Measurements from ENCODE around the gene CFAP251. TPM values are rescaled to one million over a fixed set of nuclear protein-coding genes. Genes with fewer than 3 reads are reported as not detected.

The CFAP251 gene
- total RNA-seq, 1 donor from 2014 or later = 3.9 TPM

DNA sequence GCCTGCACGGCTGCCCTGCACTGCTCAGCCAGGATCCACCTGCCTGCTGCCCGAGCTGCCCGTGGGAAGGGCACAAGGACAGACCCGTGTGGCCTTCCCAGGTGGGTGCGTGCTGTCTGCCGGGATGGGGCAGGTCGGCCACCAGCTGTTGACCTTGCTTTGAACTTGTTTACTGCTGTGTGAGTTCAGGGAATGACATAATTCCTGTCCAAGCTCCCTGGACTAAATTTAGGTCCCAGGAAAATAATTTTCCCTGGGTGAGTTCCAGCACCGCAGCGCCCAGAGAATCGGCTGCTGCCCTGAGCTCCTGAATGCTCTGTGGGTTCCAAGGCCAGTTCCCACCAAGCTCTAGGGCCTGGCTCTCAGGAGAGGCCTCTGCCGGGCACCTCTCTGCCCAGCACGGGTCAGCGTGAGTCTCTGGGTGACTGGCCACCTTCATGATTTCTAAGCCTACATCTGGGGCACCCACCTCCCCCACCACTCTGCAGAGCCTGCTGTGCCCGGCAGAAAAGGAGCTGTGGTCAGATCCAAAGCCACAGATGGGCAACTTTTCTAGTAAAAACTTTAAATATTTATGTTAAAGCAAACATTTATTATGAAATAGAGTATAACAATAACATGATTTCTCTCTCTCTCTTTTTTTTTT is 133.0 kb downstream of the CFAP251 start:
- DNase-seq (ENCODE audit: low spot score) = no peak

GRCh38 chr12:122052285-122052684 is 133.9 kb downstream of the CFAP251 start:
- DNase-seq (ENCODE audit: low spot score) = no peak

Other genes with a start within 250 kb of the CFAP251 start
- gene MORN3, start 248.9 kb upstream of the CFAP251 start, total RNA-seq = 1.8 TPM
- gene TMEM120B, start 205.8 kb upstream of the CFAP251 start, total RNA-seq = 16.7 TPM
- gene RHOF, start 124.9 kb upstream of the CFAP251 start, total RNA-seq = 20.5 TPM
- 39.8 TPM for gene SETD1B, start 114.6 kb upstream of the CFAP251 start, total RNA-seq
- gene HPD, start 59.7 kb upstream of the CFAP251 start, total RNA-seq = 3.1 TPM
- gene PSMD9, start 29.8 kb upstream of the CFAP251 start, total RNA-seq = 43.3 TPM
- gene BCL7A, start 103.3 kb downstream of the CFAP251 start, total RNA-seq = 14.8 TPM
- gene MLXIP, start 160.2 kb downstream of the CFAP251 start, total RNA-seq = 72.2 TPM

Measured in ureter (tissue), 1 donor.